ENCODE results near the gene SLC13A2. TPM values are rescaled to one million over a fixed set of nuclear protein-coding genes. Genes with fewer than 3 reads are reported as not detected.
"Not testable (repeated sequence)": the region's sequence is repeated elsewhere in the genome, so short reads cannot be mapped to it uniquely, and the experiment has no call there.

The SLC13A2 gene
- total and polyA plus RNA-seq, 12 donors: 0.03 to 1.6 (median 0.05) TPM; not detected in 9

DNA sequence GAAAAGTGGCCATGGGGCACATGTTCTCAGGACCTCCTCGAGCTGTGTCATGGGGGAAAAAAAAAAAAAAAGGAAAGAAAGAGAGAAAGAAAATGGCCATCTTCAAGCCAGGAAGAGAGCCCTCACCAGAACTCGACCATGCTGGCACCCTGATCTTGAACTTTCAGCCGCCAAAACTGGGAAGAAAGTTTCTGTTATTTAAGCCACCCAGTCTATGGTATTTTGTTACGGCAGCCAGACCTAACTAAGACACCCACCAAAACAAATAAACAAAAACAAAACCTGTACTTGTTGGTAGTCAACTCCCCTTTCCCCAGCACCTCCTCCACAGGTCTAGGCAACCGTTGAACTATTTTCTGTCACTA lies 26.1 kb upstream of the SLC13A2 start:
- DNase-seq: no peak
- Histone ChIP-seq H3K9me3 (replicated peaks in 1 of 3) (no peaks in the 10 kb centered on the region), H3K36me3 (replicated peaks in 1 of 2) (no peaks in the 10 kb centered on the region), H3K27ac (no peak overlapping the region), H3K27me3 (no peaks in the 10 kb centered on the region), H3K4me1 (replicated peaks in 1 of 2) (no peaks in the 10 kb centered on the region), H3K4me3 (no peak overlapping the region)
- intact Hi-C loops (cut with DNase I): no loop called here
- WGBS, 4 donors: 58 to 75% (median 61%) methylated on average over 5 of the region's 5 CpGs
- TF ChIP-seq, protein P1, sequence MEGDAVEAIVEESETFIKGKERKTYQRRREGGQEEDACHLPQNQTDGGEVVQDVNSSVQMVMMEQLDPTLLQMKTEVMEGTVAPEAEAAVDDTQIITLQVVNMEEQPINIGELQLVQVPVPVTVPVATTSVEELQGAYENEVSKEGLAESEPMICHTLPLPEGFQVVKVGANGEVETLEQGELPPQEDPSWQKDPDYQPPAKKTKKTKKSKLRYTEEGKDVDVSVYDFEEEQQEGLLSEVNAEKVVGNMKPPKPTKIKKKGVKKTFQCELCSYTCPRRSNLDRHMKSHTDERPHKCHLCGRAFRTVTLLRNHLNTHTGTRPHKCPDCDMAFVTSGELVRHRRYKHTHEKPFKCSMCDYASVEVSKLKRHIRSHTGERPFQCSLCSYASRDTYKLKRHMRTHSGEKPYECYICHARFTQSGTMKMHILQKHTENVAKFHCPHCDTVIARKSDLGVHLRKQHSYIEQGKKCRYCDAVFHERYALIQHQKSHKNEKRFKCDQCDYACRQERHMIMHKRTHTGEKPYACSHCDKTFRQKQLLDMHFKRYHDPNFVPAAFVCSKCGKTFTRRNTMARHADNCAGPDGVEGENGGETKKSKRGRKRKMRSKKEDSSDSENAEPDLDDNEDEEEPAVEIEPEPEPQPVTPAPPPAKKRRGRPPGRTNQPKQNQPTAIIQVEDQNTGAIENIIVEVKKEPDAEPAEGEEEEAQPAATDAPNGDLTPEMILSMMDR (IDR thresholded peaks at IDR 0.05): no peak
- no peak for TF ChIP-seq POLR2A (IDR thresholded peaks at IDR 0.05)

GRCh38 chr17:28449859-28450258 lies 23.6 kb upstream of the SLC13A2 start:
- no peak for TF ChIP-seq POLR2A (IDR thresholded peaks at IDR 0.05)
- TF ChIP-seq, protein P1 (IDR thresholded peaks at IDR 0.05): no peak
- Histone ChIP-seq H3K4me3 (no peak overlapping the region), H3K4me1 (replicated peaks in 1 of 2) (no peaks in the 10 kb centered on the region), H3K27me3 (no peaks in the 10 kb centered on the region), H3K36me3 (replicated peaks in 1 of 2) (no peaks in the 10 kb centered on the region), H3K9me3 (replicated peaks in 1 of 3) (no peaks in the 10 kb centered on the region), H3K27ac (no peak overlapping the region)
- intact Hi-C loops (cut with DNase I): no loop called here
- WGBS, 4 donors: 81 to 96% (median 85%) methylated on average over 1 of the region's 1 CpG
- DNase-seq: no peak

GRCh38 chr17:28457890-28458289 lies 15.6 kb upstream of the SLC13A2 start:
- Histone ChIP-seq H3K4me1 (replicated peaks in 1 of 2) (no peaks in the 10 kb centered on the region), H3K9me3 (replicated peaks in 1 of 3) (no peaks in the 10 kb centered on the region), H3K36me3 (replicated peaks in 1 of 2) (no peaks in the 10 kb centered on the region), H3K4me3 (no peak overlapping the region), H3K27me3 (no peaks in the 10 kb centered on the region), H3K27ac (no peak overlapping the region)
- WGBS, 4 donors: 83 to 92% (median 89%) methylated on average over 3 to 6 of the region's 6 CpGs
- intact Hi-C loops (cut with DNase I): no loop called here
- no peak for TF ChIP-seq POLR2A (IDR thresholded peaks at IDR 0.05)
- TF ChIP-seq, protein P1 (IDR thresholded peaks at IDR 0.05): no peak
- no peak for DNase-seq

DNA sequence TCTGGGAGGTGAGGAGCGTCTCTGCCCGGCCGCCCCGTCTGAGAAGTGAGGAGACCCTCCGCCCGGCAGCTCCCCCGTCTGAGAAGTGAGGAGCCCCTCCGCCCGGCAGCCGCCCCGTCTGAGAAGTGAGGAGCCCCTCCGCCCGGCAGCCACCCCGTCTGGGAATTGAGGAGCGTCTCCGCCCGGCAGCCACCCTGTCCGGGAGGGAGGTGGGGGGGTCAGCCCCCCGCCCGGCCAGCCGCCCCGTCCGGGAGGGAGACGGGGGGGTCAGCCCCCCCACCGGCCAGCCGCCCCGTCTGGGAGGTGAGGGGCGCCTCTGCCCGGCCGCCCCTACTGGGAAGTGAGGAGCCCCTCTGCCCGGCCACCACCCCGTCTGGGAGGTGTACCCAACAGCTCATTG lies 14.6 kb upstream of the SLC13A2 start:
- H3K9me3 ChIP-seq (replicated peaks in 1 of 3); H3K4me3 ChIP-seq; H3K27me3 ChIP-seq; H3K4me1 ChIP-seq (replicated peaks in 1 of 2); H3K27ac ChIP-seq; H3K36me3 ChIP-seq (replicated peaks in 1 of 2); intact Hi-C loops (cut with DNase I); DNase-seq: not testable (repeated sequence)
- WGBS, 4 donors: 94 to 96% methylated on average over 21 to 30 of the region's 32 CpGs; no CpG with 5 or more reads in 2 of the 4 donors

GRCh38 chr17:28460901-28461300 lies 12.5 kb upstream of the SLC13A2 start:
- intact Hi-C loops (cut with DNase I): loop anchor here in 1 of 2 donors (10.0 kb wide), 1 partner anchor 56 kb away; the partner anchor contains the start of gene SLC46A1
- no peak overlapping the region for H3K27ac ChIP-seq
- DNase-seq: no peak
- no peaks in the 10 kb centered on the region for H3K36me3 ChIP-seq (replicated peaks in 1 of 2)
- H3K4me1 ChIP-seq (replicated peaks in 1 of 2): no peaks in the 10 kb centered on the region
- no peaks in the 10 kb centered on the region for H3K27me3 ChIP-seq
- no peaks in the 10 kb centered on the region for H3K9me3 ChIP-seq (replicated peaks in 1 of 3)
- TF ChIP-seq, protein P1 (IDR thresholded peaks at IDR 0.05): no peak
- TF ChIP-seq POLR2A (IDR thresholded peaks at IDR 0.05): no peak
- H3K4me3 ChIP-seq: no peak overlapping the region
- WGBS, 4 donors: 84 to 91% (median 89%) methylated on average over 9 to 10 of the region's 10 CpGs

Measured in adrenal gland (tissue), 12 donors.